ENCODE data around the gene EFCAB8.
"Not testable (repeated sequence)": the region's sequence is repeated elsewhere in the genome, so short reads cannot be mapped to it uniquely, and the experiment has no call there.

Gene EFCAB8

DNA sequence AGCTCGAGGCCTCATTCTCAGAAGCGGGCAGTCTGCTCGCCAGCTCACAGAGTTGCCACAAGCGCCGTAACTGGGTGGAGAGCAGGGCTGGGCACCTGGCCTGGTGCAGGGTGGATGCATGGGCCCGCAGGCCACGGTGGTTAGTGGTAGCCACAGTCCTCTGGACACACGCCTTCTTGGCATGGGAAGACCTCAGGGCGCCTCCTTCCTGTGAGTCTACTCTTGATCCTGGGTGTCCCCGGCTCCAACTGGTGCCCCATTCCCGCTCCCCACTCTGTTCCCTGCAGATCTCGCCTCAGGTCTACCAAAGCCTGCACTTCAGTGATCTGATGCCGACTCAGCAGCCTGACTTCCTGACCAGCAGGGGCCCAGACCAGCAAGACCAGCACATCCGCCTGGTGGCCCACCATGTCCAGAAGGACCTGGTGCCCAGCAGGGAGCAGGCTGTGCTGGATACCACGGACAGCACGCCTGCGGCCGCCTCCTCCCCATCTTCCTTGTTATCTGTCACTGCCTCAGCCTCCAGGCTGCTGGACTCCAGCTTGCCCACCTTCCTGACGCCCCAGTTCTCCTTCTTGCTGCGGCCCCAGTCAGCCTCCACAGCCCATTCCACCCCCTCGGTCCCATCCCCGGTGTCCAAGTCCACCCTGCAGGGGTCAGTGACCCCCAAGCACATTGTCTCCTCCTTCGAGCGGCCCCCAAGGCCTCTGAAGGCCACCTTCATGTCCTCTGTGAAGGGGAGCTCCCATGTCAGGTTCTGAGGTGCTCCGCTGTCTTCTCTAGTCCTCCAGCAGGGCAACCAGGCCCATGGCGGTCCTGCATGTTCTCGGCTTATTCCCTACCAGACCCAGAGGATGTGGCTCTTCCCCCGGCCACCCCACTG, 102.4 kb downstream of the EFCAB8 start:
- no peak for DNase-seq

DNA sequence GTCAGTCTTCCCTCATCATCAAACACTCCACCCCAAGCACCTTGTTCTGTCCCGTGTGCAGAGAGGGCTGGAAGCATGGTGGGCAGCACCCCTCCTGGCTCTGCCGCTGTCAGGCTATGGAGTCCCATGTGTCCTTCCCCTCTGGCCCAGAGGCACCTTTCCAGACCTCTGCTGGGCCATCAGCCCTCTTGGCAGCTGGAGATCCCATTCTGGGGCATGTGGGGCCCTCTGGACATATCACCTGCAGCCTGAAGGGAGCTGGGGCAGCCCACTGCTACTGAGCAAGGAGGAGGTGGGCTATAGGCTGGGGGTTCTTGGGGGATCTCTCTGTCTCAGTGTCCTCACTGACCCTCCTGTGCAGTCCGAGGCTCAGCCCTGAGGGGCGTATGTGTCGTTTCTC, 103.3 kb downstream of the EFCAB8 start:
- no peak for DNase-seq

DNA sequence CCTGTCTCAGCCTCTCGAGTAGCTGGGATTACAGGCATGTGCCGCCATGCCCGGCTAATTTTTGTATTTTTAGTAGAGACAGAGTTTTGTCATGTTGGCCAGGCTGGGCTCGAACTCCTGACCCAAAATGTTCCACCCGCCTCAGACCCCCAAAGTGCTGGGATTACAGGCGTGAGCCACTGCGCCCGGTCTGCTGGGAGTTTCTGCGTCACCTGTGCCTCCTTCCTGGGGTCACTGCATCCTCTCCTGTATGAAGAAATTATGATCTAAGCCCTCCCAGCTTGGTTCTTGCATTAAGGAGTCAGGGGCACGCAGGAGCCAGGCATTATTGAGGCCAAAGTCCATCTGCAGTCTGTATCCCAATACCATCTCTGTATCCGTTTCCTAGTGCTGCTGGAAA, 103.9 kb downstream of the EFCAB8 start:
- not testable (repeated sequence) for DNase-seq

DNA sequence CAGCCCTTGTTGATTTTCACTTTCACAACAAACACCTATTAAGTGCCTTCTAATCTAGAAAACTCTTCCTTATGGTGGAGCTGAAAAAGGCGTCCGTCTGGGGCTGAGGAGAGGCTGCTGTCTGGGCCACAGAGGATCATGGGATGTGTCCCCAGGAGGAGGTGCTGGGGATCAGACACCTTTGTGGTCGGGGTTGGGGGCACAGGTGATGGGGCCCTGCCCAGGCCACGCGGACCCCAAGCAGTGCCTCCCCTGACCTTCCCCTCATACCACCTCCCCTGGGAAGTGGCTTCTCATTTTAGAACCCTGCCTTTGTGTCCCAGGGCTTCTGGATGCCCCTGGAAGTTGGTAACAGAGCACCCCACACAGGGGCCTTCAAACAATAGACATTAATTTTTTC, 104.5 kb downstream of the EFCAB8 start:
- DNase-seq = no peak

DNA sequence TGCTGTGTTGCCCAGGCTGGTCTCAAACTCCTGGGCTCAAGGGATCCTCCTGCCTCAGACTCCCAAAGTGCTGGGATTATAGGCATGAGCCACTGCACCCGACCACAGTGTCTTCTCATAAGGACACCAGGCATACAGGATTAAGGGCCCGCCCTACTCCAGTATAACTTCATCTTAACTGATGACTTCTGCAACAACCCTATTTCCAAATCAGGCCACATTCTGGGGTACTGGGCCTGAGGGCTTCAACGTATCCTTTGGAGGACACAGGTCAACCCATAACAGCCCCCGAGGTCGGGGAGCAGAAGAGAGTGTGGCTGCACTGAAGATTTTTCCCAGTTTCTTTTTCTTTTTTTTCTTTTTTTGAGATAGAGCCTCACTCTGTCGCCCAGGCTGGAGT, 105.9 kb downstream of the EFCAB8 start:
- no peak for DNase-seq

DNA sequence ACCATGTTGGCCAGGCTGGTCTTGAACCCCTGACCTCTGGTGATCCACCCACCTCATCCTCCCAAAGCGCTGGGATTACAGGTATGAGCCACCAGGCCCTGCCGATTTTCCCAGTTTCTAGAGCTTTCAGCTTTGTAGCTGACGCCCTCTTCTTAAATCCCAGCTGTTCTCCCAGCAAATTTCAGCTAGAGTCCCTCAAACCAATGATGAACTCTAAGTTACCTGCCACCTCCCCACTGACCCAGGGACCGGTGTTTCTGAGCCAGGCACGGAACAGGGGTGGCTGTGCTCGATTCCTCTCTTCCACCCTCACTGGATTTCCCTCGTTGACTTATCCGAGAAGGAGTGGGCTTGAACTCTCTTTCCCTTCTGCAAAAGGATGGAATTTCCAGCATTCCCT, 106.4 kb downstream of the EFCAB8 start:
- no peak for DNase-seq

DNA sequence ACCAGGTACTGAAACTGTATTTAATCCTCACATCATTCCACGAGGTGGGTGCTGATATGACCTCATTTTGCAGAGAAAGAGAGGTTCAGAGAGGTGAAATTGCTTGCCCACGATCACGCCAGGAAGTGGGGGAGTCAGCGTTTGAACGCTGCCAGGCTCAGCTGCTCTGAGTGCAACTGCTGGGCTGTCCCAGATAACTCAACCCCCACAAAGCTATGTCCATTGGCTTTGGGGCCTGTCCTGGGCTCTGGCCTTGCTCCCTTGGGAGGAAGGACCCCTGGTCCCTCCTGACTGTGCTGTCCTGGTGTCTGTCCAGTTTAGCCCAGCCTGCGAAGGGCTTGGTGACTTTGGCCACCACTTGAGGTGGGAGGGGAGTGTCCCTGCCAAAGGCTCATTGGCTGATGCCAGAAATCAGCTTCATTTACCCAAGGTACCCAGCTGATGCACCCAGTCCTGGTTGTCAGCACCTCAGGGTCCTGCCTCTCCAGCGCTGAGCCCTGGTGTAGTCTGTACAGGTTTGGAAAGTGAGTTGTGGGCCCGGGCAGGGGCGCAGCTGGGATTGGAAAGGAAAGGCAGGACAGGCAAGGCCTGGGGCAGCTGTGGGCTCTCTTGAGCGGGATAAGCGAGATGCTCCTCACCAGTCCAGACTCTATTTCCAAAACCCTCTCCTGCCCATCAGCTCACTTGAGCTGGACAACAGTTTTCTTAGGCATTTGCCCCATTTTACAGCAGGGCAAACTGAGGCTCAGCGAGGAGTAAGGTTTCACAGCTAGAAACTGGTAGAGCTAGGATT, 107.1 kb downstream of the EFCAB8 start:
- peak; percentile 54 for DNase-seq

DNA sequence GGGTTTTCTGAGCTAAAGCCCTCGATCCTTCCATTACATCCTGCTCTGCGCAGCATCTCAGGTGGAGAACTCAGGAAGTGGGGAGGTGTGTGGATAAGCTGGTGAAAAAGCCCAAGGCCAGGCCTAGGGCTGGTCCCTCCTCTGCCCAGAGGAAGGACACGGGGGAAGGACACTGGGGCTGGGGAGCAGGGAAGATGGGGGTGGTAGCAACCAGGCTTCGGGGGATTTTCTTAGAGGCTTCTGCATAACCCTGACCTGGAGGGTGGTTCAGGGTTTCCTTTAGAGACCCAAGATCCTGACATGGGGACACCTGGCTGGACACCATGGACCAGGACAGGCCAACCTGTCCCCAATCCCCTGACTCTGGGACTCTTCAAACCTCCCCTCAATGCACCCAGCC, 107.7 kb downstream of the EFCAB8 start:
- no peak for DNase-seq

DNA sequence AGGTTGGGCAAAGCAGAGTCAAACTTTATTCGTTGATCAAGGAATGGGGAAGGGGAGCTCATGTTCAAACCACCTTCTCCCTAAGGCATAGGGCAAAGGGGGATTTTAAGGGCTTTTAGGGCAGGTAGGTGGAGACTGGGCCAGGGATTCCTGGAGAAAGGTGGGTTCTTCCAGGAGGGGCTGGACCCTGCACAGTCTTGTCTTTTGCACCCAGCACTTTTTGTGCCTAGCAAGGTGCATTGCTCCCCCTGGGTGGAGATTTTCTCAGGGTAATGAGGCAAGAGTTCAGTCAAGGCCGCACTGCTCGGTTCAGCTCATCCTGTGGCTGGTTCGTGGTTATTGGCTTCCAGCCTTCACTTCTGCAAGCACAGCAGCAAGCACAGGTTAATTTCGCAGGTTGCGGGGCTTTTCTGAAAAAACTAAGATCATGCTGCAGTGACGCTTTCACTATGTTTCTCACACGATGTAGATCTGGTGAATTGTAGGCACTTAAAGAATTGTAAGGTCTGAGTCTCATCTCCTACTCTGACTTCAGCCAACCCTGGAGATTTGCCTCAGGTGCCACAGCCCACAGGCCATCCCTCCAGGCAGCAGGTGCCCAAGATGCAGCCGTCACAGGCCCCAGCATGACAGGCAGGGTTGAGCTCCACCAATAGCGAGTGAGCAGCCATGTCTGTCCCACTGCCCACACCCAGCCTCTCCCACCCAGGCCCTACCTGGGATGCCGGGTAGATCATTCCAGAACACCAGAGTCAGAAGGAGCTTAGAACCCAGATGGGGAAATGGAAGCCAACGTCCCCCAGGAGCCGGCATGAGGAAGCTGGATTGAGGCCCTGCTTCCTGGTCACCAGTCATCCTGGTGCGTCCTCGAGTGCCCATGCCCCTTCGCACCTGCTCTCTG, 108.4 kb downstream of the EFCAB8 start:
- peak; percentile 78 for DNase-seq

DNA sequence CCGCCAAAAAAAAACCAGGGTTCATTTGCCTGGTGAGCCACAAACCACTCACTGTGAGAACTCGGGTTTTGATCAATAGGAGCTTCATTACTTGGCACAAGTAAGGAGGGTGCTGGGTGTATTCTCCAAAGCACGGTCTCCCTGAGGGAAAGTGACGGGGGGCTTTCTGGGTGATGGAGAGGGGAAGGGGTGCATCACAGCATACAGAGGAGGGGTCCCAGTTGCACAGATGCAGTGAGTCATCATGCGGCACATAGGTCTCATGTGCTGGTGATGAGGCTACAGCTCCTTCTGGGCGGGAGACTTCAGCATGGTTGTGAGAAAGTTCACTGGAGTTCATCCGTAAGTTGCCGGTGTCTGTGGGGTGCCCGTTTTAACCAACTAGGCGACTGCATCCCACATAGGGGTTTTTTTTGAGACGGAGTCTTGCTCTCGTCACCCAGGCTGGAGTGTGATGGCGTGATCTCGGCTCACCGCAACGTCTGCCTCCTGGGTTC, 109.3 kb downstream of the EFCAB8 start:
- DNase-seq = peak; percentile 78

DNA sequence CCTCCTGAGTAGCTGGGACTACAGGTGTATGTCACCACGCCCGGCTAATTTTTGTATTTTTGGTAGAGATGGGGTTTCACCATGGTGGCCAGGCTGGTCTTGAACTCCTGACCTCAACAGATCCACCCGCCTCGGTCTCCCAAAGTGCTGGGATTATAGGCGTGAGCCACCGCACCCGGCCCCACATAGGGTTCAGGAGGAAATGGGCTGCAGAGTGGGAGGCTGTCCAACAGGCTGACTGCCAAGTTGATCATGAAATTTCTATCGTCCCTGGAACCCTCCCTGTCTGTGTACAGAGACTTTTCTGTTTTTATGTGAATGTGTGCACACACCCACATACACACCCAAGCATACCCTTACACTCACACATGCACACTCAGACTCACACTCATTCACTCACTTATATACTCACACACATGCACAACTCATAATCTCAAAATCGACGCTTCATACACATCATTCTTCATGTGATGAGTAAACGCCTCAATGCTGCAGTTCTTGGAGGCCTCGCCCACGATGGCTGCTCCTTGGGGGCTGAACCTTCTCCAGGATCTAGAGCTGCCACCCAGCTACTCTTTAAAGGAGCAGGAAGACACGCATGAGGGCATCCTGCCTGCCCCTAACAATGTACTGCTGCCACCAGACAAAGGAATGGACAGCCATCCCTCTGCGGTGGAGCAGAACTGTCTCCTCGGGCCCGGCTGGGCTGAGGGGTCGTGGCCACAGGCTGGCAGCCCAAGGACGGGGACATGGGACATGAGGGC, 109.9 kb downstream of the EFCAB8 start:
- no peak for DNase-seq

DNA sequence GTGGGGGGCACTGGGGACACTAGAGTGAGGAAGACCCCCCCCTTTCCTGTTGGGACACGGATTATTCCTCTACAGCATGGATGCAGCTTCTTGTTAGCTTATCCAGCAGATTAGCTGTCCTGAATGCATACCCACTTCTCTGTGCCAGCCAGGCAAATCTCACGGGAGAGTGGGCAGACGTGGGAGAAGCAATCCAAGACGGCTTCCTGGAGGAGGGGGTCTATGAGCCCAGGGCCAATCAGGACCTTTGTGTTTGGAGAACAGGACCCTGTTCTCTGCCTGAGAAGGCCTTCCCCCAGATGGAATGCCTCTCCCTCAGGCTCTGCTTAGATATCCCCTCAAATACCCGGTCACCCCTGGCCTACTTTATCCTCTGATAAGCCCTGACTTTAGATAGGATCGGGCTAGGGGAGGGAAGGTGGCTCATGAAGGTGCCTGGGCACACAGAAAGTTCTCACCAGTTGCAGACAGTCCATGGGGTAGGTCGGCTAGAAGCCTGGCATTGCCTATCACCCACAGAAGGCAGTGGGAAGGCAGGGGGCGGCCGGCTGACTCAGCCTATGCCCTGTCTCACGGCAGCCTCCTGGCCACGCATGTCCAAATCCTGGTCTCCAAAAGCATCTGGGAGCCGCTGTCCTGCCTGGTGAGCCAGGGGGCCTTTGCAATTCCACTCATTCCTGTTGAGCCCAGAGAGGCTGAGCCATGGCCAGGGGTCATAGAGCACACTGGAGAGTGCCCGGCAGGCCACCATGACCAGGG, 110.8 kb downstream of the EFCAB8 start:
- no peak for DNase-seq

DNA sequence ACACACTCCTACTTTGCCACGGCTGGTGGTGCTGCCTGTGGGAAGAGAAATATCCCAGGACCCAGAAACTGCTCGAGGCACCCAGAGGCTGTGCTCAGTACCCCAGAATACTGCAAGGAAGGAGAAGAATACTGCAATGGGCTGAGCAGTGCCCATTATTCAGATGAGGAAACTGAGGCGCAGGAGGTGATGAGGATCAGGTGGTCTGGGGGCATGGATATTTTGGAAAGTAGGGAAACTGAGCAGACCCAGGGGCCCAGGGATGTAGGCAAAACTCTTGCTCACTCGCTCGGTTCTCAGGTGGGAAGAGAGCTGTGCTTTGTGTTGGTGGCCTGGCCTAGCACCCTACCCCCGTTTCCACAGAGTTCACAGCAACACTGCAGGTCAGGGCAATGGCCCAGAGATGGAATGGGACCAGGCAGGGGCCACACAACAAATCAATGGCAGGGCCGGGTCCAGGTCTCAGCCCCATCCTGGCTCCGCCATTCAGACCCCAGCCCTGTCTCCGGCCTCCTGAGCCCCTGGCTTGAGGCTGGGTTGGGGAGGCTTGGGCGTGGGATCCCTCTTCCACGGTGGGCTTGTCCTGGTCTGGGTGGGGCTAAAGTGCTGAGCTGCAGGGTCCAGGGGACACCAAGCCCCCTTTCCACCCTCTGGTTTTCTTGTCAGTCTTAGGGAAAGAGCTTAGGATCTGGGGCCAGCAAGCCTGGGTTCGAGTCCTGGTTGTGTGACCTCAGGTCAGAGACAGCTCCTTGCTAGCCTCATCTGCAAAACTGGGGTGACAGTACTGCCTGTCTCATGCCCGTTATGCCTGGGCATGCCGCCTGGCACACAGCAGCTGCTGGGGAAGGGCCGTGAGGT, 111.6 kb downstream of the EFCAB8 start:
- DNase-seq = no peak

DNA sequence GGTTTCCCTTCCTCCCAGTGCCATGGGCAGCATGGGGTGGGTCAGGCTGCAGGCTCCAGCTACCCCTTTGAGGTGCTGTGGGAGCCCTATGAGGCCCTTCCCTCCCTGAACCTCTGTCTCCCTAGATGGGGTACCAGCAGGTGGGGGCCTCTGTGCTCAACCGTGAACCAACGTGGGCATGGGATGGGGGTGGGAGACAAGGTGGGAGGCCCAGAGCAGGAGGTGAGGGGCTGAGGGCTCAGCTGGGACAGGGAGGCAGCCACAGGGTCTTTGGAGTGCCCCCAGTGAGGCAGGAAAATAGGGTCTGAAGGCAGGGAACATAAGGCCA, 112.2 kb downstream of the EFCAB8 start:
- no peak for DNase-seq

DNA sequence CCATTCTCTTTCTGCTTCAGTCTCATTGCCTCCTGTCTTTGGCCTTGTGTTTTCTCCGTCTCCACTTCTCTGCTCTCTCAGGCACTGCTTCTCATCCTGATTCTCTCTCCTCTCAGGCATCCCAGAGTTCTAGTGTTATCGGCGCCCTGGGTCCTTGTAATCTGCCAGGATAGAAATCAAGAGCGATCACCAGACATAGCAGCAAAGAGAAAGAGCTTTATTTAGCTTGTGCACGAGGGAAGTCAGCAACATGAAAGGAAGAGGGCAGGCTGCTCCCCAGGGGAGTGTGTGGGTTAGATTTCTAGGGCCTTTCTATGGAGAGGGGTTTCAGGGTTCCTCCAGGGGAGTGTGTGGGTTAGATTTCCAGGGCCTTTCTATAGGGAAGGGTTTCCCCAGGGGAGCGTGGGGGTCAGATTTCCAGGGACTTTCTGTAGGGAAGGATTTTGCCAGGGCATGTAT, 113.0 kb downstream of the EFCAB8 start:
- DNase-seq = peak; percentile 54

DNA sequence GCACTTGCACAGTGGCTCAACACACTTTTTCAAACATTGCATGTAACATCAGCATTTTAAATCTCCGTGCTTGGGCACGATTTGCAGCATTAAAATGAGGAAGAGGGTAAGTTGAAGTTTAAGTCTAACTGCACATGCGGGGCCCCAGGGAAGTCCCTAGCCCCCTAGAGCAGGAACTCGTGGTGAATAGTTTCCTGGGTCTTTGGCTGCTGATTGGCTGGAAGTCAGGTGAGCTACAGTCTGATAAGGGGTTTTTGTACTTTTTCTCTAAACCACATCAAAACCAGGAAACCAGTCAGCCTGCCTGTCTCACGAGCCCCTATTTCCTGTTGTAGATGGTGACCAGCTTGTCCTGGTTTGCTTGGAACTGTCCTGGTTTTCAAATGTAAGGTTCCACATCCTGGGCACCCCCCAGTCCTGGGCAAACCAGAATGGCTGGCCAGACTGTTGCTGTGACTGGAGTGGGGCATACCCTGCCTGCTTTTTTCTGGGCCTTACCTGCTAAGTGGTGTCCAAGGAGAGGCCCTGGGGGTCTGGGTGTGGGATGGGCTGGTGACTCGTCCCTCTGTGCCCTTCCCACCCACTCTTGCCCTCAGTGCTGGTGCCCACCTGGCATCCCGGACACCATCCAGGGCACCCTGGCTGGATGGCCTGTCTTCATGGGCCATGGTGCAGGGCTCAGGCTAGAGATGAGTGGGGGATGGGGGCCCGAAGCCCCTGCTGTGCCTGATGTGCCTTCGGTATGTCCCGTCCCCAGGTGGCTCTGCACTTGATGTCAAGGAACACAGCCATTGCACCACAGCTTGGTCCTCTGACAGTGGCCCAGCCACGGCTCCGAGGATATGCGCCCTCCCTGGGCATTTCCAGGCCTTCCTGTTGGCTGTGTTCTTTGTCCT, 113.7 kb downstream of the EFCAB8 start:
- peak; percentile 95 for DNase-seq

DNA sequence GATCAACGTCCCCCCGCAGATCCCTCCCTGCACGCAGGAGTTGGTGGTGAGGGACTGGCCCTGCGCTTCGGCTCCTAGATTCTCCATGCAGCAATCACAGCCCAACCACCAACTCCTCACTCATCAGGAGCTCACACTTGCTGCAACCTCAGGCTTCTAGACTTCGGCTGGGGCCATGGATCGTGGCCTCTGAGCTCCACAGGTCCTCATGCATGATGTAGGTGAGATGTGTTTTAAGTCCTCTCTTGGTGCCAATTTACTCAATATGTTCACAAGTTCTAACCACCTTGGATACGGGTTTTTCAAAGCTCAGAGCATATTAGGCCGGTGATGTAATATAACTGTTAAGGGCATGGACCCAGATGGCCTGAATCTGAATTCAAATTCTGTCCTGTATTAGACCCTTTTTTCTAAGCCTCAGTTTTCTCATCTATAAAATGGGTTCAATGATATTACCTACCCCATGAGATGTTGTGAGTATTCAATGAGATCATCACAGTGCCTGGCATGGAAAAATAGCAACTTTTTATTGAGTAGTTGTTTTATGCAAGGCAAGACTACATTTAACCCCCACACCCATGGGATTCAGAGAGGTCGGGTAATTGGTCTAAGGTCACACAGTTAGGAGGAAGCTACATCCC, 114.5 kb downstream of the EFCAB8 start:
- DNase-seq = no peak

DNA sequence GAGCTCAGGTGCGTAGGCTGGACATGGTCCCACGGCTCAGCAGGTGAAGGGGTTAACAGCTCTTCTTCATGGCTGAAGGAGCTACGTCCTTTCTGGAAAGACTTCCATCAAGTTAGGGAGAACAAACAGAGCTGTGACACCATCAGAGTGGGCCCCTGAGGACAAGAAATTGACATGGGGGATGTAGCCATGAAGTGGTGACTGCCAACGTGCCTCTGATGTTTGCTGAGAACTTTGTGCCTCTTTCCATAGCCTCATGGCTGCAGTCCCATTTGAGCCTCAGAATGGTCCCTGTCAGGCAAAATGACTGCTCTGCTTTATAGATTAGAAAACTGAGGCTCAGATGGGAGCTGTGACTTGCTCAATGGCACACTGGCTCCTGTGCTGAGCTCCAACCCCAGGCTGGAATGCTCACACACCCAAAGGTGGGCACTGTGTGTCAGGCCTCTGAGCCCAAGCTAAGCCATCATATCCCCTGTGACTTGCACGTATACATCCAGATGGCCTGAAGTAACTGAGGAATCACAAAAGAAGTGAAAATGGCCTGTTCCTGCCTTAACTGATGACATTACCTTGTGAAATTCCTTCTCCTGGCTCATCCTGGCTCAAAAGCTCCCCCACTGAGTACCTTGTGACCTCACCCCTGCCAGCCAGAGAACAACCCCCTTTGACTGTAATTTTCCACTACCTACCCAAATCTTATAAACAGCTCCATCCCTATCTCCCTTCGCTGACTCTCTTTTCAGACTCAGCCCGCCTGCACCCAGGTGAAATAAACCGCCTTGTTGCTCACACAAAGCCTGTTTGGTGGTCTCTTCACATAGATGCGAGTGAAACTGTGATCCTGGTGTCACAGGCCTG, 115.7 kb downstream of the EFCAB8 start:
- DNase-seq = not testable (repeated sequence)
